Activated naive CD4-positive, alpha-beta T cell treated with anti-CD3 and anti-CD28 coated beads, Interleukin-2, amount 50 U/mL, for 72 hours (primary cell): Measurements from ENCODE around the gene RPS16. TPM values are rescaled to one million over a fixed set of nuclear protein-coding genes. Genes with fewer than 3 reads are reported as not detected.
A peak's percentile ranks its signal among the peaks of the same experiment; 100 is the strongest.

ENCODE experiments used
- ATAC-seq, 2 donors: fragments of 150-1000 bp; cut with Tn5 transposase; 2 replicates each; pipeline ENCODE4 v1.10.0; 2021; ENCODE audit warnings: mild to moderate bottlenecking in 2 of 2, moderate library complexity in 2 of 2
- DNase-seq, 2 donors: peaks; one replicate each; pipeline ENCODE4 v3.0.0; 2021 to 2022; ENCODE audit warnings: low spot score in 2 of 2
- H3K27ac Mint-ChIP-seq, 2 donors: one replicate each; pipeline ENCODE4 v1.8.0; 2022; ENCODE audit warnings: mild to moderate bottlenecking in 2 of 2, mixed read lengths in 2 of 2
- H3K36me3 Mint-ChIP-seq, 2 donors: one replicate each; pipeline ENCODE4 v1.8.0; 2022; ENCODE audit warnings: mixed read lengths in 2 of 2
- H3K9me3 Mint-ChIP-seq, 2 donors: one replicate each; pipeline ENCODE4 v1.8.0; 2022; ENCODE audit warnings: mixed read lengths in 2 of 2
- total RNA-seq, 2 donors: library from RNA; stranded (reverse); gene quantifications; one replicate each; pipeline ENCODE4 v1.2.3, GENCODE V29; 2022

The RPS16 gene
- total RNA-seq, 2 donors from 2014 or later = 3,128 to 3,624 TPM

DNA sequence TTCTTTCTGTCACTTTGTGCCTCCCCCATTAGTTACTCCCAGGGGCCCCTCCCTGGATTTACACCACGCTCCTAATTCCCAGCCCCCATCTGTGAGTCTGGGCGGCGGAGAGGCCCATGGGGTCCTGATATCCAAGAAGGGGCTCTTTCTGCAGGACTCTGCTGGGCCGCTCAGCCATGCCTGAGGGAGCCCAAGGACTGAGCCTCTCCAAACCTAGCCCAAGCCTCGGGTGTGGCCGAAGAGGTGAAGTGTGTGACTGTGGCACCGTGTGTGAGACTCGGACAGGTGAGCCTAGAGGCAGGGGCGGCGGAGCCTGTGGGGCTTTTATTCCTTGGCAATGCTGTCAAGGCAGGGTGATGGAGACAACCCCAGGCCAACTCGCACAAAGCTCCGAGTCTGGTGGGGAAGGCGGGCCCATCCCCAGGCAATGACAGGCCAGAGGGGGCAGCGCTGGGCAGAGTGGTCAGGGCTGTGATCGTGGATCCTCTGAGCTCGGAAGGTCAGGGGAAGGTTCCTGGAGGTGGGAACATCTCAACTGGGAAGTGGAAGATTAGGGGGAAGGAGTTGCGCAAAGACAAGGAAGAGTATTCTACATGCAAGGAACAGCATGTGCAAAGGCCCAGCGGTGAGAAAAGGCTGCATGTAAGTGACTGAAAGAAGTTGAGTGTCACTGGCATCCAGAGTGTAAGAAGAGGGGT is 21.7 kb downstream of the RPS16 start:
- ATAC-seq = no peak
- no peak for DNase-seq
- Mint-ChIP-seq H3K36me3 (peaks cover 11 to 13% of the 10 kb centered on the region in 2 donors), H3K9me3 (no peaks in the 10 kb centered on the region), H3K27ac (peak overlapping the region; percentile 95 to 99)

DNA sequence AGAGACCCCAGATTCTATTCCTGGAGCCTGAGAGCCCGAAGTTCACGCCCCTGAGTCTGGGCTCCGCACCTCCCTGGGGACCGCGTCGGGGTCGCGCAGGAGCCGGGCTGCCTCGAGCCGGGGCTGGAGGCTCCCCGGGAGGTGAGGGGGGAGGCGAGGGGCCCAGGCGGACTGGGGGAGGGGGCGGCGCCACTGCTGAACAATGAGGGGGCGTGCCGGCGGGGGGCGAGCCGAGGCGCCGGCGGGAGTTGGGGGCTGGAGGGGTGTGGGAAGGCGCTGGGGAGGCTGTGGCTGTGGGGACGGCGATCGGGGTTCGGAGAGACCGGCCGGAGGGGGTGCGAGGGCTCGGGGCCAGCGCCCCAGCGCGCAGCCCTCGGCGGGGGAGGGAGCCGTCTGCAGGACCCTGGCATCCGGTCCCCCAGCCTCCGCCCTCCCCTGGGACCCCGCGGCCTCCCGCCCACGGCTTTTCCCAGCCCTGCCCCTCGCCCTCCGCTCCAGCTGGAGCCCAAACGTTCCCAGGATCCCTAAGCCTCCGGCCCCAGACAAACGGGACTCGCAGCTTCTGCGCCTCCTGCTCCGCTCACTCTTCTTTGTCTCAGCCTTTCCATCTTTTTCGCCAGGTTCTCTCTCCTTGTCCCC is 22.4 kb downstream of the RPS16 start:
- no peak for ATAC-seq
- DNase-seq = no peak
- Mint-ChIP-seq H3K36me3 (peaks cover 18 to 19% of the 10 kb centered on the region in 2 donors), H3K27ac (peak overlapping the region; percentile 95 to 99), H3K9me3 (no peaks in the 10 kb centered on the region)

DNA sequence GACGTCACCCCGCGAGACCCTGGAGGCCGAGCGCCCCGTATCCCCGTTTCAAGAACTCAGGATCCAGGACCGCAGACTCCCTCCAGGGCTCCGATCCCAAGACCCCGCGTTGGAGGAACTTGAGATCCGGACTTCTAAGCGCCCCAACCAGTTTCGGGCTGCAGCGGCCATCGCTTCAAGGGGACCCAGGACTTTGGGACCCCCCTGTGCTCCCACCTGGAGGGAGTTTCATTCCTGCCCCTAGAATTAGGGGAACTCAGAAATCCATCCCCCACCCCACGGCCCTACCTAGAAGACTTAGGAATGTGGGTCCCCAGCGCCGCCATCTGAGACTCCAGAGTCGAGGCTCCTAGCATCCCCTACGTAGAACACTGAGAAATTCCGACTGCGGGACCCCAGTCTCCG is 22.9 kb downstream of the RPS16 start:
- H3K27ac Mint-ChIP-seq = peak overlapping the region; percentile 72 to 99
- ATAC-seq = no peak
- DNase-seq = no peak
- no peaks in the 10 kb centered on the region for H3K9me3 Mint-ChIP-seq
- peaks cover 23 to 25% of the 10 kb centered on the region in 2 donors for H3K36me3 Mint-ChIP-seq

DNA sequence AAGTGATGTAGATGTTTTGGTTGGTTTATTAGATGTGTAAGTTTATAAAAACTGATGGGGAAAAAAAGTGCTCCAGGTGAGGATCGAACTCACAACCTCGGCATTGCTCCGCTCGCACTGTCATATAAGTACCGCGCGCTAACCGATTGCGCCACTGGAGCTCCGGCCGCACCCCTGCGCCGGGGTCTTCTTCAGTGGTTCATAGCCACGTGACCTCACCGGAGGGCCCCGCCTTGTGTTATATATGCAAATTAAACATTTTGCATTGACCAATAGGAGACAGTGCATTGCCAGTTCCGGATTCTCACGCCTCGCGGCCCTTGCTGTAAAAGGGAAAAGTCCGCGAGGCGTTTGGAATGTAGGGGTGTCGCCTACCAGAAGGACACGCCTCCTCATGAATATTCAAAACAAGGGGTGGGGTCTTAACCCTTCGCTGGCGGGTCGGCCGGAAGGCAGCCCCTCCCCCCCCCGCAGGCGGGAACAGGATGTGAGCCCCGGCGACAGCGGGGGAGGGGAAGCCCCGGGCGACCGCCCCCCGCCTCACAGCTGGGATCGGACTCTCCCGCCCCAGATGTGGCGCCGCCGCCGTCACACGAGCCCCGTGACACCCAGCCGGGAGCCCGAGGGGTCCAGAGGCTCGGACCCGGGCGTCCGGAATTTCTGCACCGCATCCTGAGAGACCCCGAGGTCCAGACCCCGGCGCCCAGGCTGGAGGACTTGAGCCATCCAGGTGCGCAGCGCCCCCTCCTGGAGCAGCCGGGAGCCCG is 23.5 kb downstream of the RPS16 start, which contains the start of gene PLEKHG2:
Gene PLEKHG2, plus strand, starts transcription at position 570 of the 767 bp plus-strand sequence. CDS start 1,418 bp downstream, outside the sequence.
- DNase-seq = peak; percentile 98 to 99
- peaks cover 28 to 30% of the 10 kb centered on the region in 2 donors for H3K36me3 Mint-ChIP-seq
- peak; percentile 70 to 73 for ATAC-seq
- H3K27ac Mint-ChIP-seq = peak within 1 kb of the TSS; percentile 99 to 100
- no peaks in the 10 kb centered on the region for H3K9me3 Mint-ChIP-seq

DNA sequence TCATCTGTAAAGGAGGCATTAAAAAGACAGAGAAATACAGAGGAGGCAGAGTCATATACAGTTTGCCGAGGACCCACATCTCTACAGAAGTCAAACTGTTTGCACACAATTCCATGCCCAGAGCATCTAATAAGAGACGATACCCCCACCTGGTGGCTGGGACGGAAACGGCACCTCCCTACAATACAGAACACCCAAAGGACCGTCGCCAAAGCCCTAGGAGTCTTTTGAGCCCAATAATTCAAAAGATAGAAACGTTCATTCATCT is 24.0 kb downstream of the RPS16 start:
- H3K9me3 Mint-ChIP-seq = no peaks in the 10 kb centered on the region
- DNase-seq = peak in 1 of 2 donors; percentile 90
- peak overlapping the region; percentile 99 to 100 for H3K27ac Mint-ChIP-seq
- ATAC-seq = peak; percentile 40 to 50
- peaks cover 34% of the 10 kb centered on the region in 2 donors for H3K36me3 Mint-ChIP-seq

DNA sequence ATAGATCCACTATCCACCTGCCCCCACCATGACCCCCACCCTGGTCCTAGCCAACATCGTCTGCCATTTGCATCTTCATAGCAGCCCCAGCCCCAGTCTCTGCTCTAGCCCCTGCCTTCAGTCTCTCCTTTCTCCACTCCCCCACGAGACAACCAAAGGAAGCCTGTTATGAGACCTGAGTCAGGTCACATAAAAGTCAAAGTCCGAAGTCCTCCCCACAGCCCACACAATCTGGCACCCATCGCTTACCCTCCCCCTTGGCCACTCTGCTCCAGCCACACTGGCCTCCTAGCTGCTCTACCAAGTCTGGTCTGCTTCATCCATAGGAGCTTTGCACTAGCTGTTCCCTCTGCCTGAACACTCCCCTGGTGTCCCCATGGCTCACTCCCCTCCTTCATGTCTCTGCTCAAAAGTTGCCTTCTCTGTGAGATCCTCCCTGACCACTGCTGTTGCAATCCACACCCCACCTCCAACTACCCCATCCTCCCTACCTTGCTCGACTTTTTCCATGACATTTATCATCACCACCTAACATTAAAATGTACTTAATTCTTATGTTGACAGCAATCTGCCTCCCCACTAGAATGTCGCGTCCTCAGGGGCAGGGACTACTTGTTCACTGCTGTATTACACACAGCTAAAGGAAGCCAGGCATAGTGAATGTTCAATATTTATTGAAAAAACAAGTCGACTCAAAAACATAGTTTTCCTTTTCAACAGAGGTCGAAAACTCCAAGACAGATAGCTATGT is 24.5 kb downstream of the RPS16 start:
- no peaks in the 10 kb centered on the region for H3K9me3 Mint-ChIP-seq
- peaks cover 34% of the 10 kb centered on the region in 2 donors for H3K36me3 Mint-ChIP-seq
- H3K27ac Mint-ChIP-seq = peak overlapping the region; percentile 99 to 100
- no peak for ATAC-seq
- peak in 1 of 2 donors; percentile 69 for DNase-seq

DNA sequence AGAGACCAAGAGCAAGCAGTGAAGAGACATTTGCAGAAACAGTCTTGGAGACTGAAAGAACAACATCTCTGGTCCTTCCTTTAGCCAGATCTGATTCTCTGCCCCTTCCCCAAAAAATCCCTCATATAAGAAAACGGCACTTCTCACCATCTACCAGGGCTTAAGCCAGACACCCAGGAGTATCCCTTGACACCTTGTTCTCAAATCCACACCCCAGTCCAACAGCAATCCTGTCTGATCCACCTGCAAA is 25.0 kb downstream of the RPS16 start:
- Mint-ChIP-seq H3K9me3 (no peaks in the 10 kb centered on the region), H3K27ac (peak overlapping the region; percentile 99 to 100), H3K36me3 (peaks cover 34% of the 10 kb centered on the region in 2 donors)
- DNase-seq = no peak
- no peak for ATAC-seq

DNA sequence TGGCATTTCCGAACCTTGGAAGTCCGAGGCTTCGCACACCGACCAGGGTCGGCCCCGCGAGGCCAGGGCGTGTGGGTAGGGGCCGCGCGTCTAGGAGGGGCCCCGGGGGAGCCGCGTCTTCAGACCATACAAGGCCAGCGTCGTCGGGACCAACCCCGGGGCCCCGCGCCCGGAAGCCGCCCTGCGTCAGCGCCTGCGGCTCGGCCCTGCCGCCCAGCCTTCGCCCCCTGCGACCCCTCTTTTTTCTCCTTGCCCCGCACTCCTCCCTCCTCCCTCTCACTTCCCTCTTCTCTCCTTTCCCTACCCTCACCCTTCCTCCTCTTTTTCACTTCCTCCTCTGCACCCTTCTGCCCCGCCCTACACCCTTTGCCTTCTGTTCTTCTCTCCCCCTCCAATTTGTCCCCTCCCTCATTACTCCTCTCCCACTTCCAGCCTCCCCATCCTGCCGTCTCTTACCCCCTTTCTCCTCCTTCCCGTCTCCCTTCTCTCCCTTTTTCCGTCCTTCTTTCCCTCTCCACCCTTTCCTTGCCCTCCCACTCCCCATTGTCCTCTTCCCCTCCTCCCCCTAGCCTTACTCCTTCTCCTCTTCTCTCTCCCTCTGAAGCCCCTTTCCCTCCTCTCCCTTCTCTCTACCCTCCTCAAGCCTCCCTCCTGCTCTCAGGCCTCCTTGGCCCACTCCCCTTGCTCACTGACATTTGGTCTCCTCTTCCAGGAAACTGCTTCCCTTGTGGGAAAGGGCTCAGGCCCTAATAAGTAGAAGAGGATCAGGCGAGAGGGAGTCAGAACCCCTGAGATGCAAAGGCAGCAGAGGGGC is 25.5 kb downstream of the RPS16 start:
- Mint-ChIP-seq H3K27ac (peak overlapping the region; percentile 95 to 99), H3K36me3 (peaks cover 34% of the 10 kb centered on the region in 2 donors), H3K9me3 (no peaks in the 10 kb centered on the region)
- ATAC-seq = peak; percentile 31 to 36
- peak; percentile 67 to 82 for DNase-seq

DNA sequence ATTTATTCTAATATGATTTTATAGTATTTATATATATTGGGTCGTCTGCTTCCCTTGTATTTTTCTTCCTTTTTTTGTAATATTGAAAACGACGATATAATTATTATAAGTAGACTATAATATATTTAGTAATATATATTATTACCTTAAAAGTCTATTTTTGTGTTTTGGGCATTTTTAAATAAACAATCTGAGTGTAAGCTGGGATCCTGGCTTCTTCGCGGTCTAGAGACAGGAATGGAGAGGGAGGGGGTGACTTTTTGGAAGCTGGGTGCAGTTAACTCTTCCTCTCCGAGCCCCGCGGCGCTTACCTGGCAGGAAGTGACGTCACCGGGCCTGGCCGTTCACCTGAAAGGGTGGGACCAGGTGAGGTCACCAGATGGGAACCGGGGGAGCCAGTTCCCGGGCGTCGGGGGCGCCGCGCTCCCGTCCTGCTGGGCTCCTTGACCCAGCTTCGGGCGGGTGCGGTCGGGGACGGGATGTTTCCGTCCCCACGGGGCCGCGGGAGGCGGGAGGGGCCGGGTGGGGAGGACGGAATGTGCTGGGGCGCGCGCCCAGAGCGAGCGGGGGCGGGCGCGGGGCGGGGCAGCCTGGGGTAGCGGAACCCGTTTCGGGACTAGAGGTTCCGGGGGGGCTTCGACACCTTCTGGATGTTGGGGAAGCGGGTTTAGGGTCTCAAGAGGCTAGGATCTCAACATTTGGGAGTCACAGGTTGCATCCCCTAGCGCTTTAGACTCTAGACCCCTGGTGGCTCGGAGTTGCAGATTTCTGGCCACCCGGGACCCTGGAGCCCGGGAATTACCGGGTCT is 26.3 kb downstream of the RPS16 start:
- Mint-ChIP-seq H3K9me3 (no peaks in the 10 kb centered on the region), H3K27ac (peak overlapping the region; percentile 95 to 99), H3K36me3 (peaks cover 32 to 34% of the 10 kb centered on the region in 2 donors)
- ATAC-seq (peak; percentile 5 to 7), DNase-seq (peak; percentile 77 to 86)

DNA sequence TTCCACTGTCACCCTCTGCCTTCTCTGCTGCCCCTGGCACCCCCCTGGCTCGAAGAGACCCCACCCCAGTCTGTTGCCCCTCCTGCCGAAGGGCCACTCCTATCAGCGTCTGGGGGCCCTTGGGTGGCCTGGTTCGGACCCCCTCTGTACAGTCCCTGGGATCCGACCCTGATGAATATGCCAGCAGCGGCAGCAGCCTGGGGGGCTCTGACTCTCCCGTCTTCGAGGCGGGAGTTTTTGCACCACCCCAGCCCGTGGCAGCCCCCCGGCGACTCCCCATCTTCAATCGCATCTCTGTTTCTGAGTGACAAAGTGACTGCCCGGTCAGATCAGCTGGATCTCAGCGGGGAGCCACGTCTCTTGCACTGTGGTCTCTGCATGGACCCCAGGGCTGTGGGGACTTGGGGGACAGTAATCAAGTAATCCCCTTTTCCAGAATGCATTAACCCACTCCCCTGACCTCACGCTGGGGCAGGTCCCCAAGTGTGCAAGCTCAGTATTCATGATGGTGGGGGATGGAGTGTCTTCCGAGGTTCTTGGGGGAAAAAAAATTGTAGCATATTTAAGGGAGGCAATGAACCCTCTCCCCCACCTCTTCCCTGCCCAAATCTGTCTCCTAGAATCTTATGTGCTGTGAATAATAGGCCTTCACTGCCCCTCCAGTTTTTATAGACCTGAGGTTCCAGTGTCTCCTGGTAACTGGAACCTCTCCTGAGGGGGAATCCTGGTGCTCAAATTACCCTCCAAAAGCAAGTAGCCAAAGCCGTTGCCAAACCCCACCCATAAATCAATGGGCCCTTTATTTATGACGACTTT is 27.1 kb downstream of the RPS16 start:
- peak overlapping the region; percentile 98 to 99 for H3K27ac Mint-ChIP-seq
- H3K36me3 Mint-ChIP-seq = peaks cover 24 to 34% of the 10 kb centered on the region in 2 donors
- H3K9me3 Mint-ChIP-seq = no peaks in the 10 kb centered on the region
- ATAC-seq = no peak
- DNase-seq = no peak

DNA sequence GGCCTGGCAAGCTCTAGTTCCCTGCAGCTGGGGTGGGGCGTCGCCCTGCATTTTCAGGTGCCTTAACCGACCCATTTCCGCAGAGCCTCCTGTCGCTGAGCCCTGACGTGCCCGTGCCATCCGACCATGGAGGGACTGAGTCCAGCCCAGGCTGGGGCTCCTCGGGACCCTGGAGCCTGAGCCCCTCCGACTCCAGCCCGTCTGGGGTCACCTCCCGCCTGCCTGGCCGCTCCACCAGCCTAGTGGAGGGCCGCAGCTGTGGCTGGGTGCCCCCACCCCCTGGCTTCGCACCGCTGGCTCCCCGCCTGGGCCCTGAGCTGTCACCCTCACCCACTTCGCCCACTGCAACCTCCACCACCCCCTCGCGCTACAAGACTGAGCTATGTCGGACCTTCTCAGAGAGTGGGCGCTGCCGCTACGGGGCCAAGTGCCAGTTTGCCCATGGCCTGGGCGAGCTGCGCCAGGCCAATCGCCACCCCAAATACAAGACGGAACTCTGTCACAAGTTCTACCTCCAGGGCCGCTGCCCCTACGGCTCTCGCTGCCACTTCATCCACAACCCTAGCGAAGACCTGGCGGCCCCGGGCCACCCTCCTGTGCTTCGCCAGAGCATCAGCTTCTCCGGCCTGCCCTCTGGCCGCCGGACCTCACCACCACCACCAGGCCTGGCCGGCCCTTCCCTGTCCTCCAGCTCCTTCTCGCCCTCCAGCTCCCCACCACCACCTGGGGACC is 27.9 kb downstream of the RPS16 start:
- no peak for ATAC-seq
- Mint-ChIP-seq H3K27ac (peak overlapping the region; percentile 98 to 99), H3K36me3 (peaks cover 24 to 34% of the 10 kb centered on the region in 2 donors)

DNA sequence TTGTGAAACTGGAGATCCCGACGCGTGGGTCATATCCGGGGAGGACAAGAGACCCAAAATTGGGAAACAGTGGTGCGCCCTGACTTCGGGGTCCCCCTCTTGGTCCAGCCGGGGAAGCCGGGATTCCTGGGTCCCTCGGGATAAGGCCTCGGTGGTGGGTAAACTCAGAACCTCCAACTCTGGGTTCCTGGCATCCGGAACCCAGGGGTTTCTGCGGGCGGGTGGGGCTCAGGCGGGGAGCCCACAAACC is 28.4 kb downstream of the RPS16 start:
- Mint-ChIP-seq H3K9me3 (no peaks in the 10 kb centered on the region), H3K27ac (peak overlapping the region; percentile 96 to 99), H3K36me3 (peaks cover 24 to 34% of the 10 kb centered on the region in 2 donors)
- DNase-seq (peak in 1 of 2 donors; percentile 65), ATAC-seq (no peak)

More for the DNA sequence above, 27.9 kb downstream of the RPS16 start:
- H3K9me3 Mint-ChIP-seq = no peaks in the 10 kb centered on the region
- DNase-seq = peak; percentile 60 to 76

DNA sequence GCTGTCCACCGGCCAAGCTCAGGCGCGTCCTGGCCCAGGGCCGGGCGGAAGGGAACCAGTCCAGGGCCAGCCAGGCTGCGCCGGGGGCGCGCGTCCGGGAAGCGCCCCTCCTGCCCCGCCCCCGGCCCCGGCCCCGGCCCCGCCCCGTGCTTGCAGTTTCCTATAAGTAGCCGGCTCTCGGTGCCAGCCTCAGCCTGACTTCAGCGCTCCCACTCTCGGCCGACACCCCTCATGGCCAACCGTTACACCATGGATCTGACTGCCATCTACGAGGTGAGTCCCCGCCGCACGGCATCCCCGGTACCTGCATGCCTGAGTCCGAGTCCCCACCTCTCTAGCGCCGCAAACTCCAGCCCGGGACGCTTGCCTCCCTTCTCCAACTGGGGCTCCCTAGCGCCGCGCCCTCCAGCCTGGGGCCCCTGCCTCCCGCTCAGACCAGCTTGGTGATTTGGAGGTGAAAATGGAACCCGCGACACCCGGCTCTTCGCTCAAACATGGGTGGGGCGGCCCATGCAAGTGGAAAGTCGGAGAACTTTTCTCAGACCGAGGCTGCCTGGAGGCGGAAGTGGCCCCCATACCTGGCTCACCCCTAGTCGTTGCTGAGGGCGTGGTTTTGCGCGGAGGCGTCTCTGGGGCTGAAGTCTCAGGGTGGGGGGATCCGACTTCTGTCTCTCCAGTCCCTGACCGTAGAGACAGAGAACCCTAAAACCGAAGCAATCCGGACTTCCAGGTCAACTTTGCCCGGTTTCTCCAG is 28.9 kb downstream of the RPS16 start, which contains the start of gene ZFP36:
Gene ZFP36, plus strand, starts transcription at position 192 of the 754 bp plus-strand sequence. Its CDS starts 58 bp downstream, at position 250.
- Mint-ChIP-seq H3K36me3 (peaks cover 24 to 34% of the 10 kb centered on the region in 2 donors), H3K27ac (peak within 1 kb of the TSS; percentile 98 to 99), H3K9me3 (no peaks in the 10 kb centered on the region)
- DNase-seq = peak; percentile 88 to 89
- ATAC-seq = peak; percentile 19 to 42
